OCI-LY3 (cell line): ENCODE measurements around the gene NCCRP1.
"Not testable (repeated sequence)": the region's sequence is repeated elsewhere in the genome, so short reads cannot be mapped to it uniquely, and the experiment has no call there.

Source experiments
- H2AFZ ChIP-seq: fragments of 200-600, 300-600 bp; shearing (Covaris generic); 2 replicates; pipeline ENCODE4 v1.6.0; 2014; ENCODE audit warnings: antibody characterized with exemption, low read depth, low read length
- H3K27ac ChIP-seq: fragments of 200-600, 300-600 bp; sonication (generic); 2 replicates; pipeline ENCODE4 v1.5.1; 2014; ENCODE audit warnings: mild to moderate bottlenecking, low read length, moderate library complexity, mixed read lengths
- H3K27me3 ChIP-seq: fragments of 200-600, 300-600 bp; sonication (generic); 2 replicates; pipeline ENCODE4 v1.6.1; 2014; ENCODE audit warnings: low read depth, low read length, mixed read lengths
- H3K36me3 ChIP-seq: fragments of 200-600, 300-600 bp; sonication (generic); replicated peaks from 2 replicates; pipeline ENCODE3; 2014; ENCODE audit warnings: low read depth, low read length, mixed read lengths
- H3K4me1 ChIP-seq: fragments of 300-600, 200-600 bp; sonication (generic); 2 replicates; pipeline ENCODE4 v1.6.1; 2014; ENCODE audit warnings: low read length, mixed read lengths
- H3K4me2 ChIP-seq: fragments of 200-600, 300-600 bp; sonication (generic); 2 replicates; pipeline ENCODE4 v1.6.1; 2014; ENCODE audit warnings: low read length, mixed read lengths
- H3K4me3 ChIP-seq: fragments of 300-600, 200-600 bp; sonication (generic); 2 replicates; pipeline ENCODE4 v1.5.1; 2014; ENCODE audit warnings: antibody characterized with exemption, mild to moderate bottlenecking, low read length, moderate library complexity
- H3K79me2 ChIP-seq: fragments of 300-600, 200-600 bp; shearing (Covaris generic); 2 replicates; pipeline ENCODE4 v1.6.1; 2014; ENCODE audit warnings: mild to moderate bottlenecking, low read length, mixed read lengths
- H3K9ac ChIP-seq: fragments of 300-600, 200-600 bp; shearing (Covaris generic); 2 replicates; pipeline ENCODE4 v1.6.0; 2014; ENCODE audit warnings: mild to moderate bottlenecking, low read length, moderate library complexity
- H3K9me3 ChIP-seq: fragments of 200-600, 300-600 bp; shearing (Covaris generic); 2 replicates; pipeline ENCODE4 v1.6.1; 2014; ENCODE audit warnings: low read length, mixed read lengths; ENCODE audit not compliant: insufficient read depth
- H4K20me1 ChIP-seq: fragments of 200-600, 300-600 bp; sonication (generic); 2 replicates; pipeline ENCODE4 v1.6.1; 2016; ENCODE audit warnings: low read length, mixed read lengths; ENCODE audit not compliant: insufficient read depth
- EZH2phosphoT487 ChIP-seq: fragments of 200-600 bp; shearing (Covaris generic); IDR thresholded peaks from 2 replicates; pipeline ENCODE4 v1.6.1; 2018; ENCODE audit warnings: antibody characterized with exemption, mixed run types, low read depth
- TF ChIP-seq, protein P1 (sequence below): fragments of 200-600, 300-600 bp; sonication (generic); IDR thresholded peaks from 2 replicates; pipeline ENCODE4 v1.5.1; 2014; ENCODE audit warnings: antibody characterized with exemption, low read length, low read depth

NCCRP1 gene

DNA sequence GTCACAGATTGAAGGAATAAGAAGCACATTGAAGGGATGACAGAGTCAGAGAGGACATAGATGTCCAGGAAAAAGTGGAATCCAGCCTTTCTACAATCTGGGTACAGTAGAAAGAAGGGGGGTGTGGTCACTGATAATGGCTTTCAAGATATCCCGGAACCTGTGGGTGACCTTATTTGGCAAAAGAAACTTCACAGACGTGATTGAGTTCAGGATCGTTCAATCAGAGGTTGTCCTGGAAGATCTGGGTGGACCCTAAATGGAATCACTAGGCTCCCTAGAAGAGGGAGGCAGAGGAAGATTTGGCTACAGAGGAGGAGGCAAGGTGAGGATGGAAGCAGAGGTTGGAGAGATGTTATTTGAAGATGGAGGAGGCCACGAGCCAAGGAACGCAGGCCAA is 20.3 kb downstream of the NCCRP1 start:
- no peak overlapping the region for H3K27ac ChIP-seq
- no peak overlapping the region for H3K4me2 ChIP-seq
- no peaks in the 10 kb centered on the region for H3K79me2 ChIP-seq
- peaks cover 4% of the 10 kb centered on the region; the same call in 1 of the 2 replicates for H3K27me3 ChIP-seq
- H3K4me3 ChIP-seq = no peak overlapping the region
- TF ChIP-seq EZH2phosphoT487 = no peak
- TF ChIP-seq, protein P1, sequence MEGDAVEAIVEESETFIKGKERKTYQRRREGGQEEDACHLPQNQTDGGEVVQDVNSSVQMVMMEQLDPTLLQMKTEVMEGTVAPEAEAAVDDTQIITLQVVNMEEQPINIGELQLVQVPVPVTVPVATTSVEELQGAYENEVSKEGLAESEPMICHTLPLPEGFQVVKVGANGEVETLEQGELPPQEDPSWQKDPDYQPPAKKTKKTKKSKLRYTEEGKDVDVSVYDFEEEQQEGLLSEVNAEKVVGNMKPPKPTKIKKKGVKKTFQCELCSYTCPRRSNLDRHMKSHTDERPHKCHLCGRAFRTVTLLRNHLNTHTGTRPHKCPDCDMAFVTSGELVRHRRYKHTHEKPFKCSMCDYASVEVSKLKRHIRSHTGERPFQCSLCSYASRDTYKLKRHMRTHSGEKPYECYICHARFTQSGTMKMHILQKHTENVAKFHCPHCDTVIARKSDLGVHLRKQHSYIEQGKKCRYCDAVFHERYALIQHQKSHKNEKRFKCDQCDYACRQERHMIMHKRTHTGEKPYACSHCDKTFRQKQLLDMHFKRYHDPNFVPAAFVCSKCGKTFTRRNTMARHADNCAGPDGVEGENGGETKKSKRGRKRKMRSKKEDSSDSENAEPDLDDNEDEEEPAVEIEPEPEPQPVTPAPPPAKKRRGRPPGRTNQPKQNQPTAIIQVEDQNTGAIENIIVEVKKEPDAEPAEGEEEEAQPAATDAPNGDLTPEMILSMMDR = no peak
- no peaks in the 10 kb centered on the region for H3K9me3 ChIP-seq
- no peak overlapping the region for H3K9ac ChIP-seq
- H2AFZ ChIP-seq = no peak overlapping the region
- no peaks in the 10 kb centered on the region for H3K36me3 ChIP-seq
- no peaks in the 10 kb centered on the region for H4K20me1 ChIP-seq
- no peaks in the 10 kb centered on the region for H3K4me1 ChIP-seq

- no peaks in the 10 kb centered on the region for H3K4me1 ChIP-seq
- no peaks in the 10 kb centered on the region for H3K36me3 ChIP-seq
- TF ChIP-seq, protein P1 = no peak
- TF ChIP-seq EZH2phosphoT487 = no peak
- H3K27ac ChIP-seq = no peak overlapping the region
- peaks cover 4% of the 10 kb centered on the region; the same call in 1 of the 2 replicates for H3K27me3 ChIP-seq
- no peak overlapping the region for H3K4me3 ChIP-seq
- no peaks in the 10 kb centered on the region for H3K9me3 ChIP-seq
- no peaks in the 10 kb centered on the region for H4K20me1 ChIP-seq
- H3K9ac ChIP-seq = no peak overlapping the region
- no peak overlapping the region for H3K4me2 ChIP-seq
- no peak overlapping the region for H2AFZ ChIP-seq
- H3K79me2 ChIP-seq = no peaks in the 10 kb centered on the region
These were observed 21.7 kb downstream of the NCCRP1 start for GRCh38 chr19:39218230-39219007.

- not testable (repeated sequence) for H3K36me3 ChIP-seq, H3K9me3 ChIP-seq, H4K20me1 ChIP-seq, H3K27me3 ChIP-seq, H2AFZ ChIP-seq, H3K9ac ChIP-seq, H3K4me3 ChIP-seq, H3K27ac ChIP-seq, H3K4me1 ChIP-seq, H3K79me2 ChIP-seq, H3K4me2 ChIP-seq
These were observed 22.3 kb downstream of the NCCRP1 start for GRCh38 chr19:39219108-39219507.

- H4K20me1 ChIP-seq = no peaks in the 10 kb centered on the region
- no peaks in the 10 kb centered on the region for H3K36me3 ChIP-seq
- no peak overlapping the region for H3K4me3 ChIP-seq
- no peak overlapping the region for H3K4me2 ChIP-seq
- no peaks in the 10 kb centered on the region for H3K4me1 ChIP-seq
- H3K27ac ChIP-seq = no peak overlapping the region
- H3K27me3 ChIP-seq = no peaks in the 10 kb centered on the region
- H3K9me3 ChIP-seq = no peaks in the 10 kb centered on the region
- H2AFZ ChIP-seq = no peak overlapping the region
- H3K79me2 ChIP-seq = no peaks in the 10 kb centered on the region
- TF ChIP-seq, protein P1 = no peak
- TF ChIP-seq EZH2phosphoT487 = no peak
- no peak overlapping the region for H3K9ac ChIP-seq
These were observed 27.0 kb downstream of the NCCRP1 start for GRCh38 chr19:39223703-39224279.
